ENCODE results near the gene ITFG2. TPM values are rescaled to one million over a fixed set of nuclear protein-coding genes. Genes with fewer than 3 reads are reported as not detected.

ITFG2 gene
- total RNA-seq, 4 donors from 2014 or later = 29.5 to 90.6 (median 48.4) TPM

DNA sequence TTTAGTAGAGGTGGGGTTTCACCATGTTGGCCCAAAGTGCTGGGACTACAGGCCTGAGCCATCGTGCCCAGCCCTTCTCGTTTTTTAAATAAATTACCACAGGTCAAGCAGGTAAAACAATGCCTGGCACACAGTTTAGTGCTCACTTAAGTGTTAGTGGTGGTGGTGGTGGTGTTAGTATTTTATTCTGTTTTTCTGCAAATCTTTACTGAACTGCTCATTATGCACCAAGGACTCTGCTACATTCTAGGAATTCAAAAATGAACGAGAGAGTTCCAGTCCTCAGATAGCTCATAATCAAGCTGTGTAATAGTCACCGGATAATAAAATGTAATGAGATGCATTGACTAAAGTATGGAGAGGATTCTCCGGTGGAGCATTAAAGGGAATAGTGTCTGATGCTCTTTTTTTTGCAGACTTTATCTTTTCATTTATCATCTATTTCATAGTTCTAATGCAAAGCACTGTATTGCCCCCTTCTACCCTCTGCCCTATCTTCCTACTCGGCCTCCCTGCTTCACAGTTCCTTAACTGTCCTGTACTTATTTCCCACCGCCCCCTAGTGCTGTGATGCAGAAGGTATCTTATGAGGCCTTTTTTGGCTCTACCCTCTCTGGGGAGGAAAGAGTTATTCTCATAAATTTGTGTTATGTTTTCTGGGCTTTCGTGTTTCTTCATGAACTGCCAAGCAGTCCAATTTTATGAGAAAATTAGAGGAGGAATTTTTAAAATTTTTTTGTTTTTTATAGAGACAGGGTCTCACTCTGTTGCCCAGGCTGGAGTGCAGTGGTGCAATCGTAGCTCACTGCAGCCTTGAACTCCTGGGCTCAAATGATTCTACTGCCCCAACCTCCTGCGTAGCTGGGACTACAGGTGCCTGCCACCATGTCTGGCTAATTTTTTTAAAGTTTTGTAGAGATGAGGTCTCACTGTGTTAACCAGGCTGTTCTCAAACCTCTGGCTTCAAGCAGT is 1.0 kb downstream of the ITFG2 start:
- 11 to 14% methylated on average over 8 to 10 of the region's 10 CpGs for WGBS, 2 donors (ENCODE audit: low coverage in 1 of 2)
- in situ Hi-C loops (cut with MboI; ENCODE audit: low pct_ligation_motif_present in 1 of 4, low pct_unique_long_range_greater_than_20kb in 1 of 4, low sequenced_read_pairs in 3 of 4) (no loop called here), intact Hi-C loops (cut with DNase I; ENCODE audit: low total_unique reads) (no loop called here)
- Histone ChIP-seq H3K27ac (peak overlapping the region; percentile 89 to 95 (median 91)), H3K4me3 (peak overlapping the region; percentile 48 to 91 (median 68)), H3K27me3 (no peaks in the 10 kb centered on the region), H3K9me3 (no peaks in the 10 kb centered on the region), H3K4me1 (peaks cover 13 to 29% (median 14%) of the 10 kb centered on the region in 4 donors), H3K36me3 (peaks cover 0 to 12% (median 5%) of the 10 kb centered on the region in 4 donors)
- TF ChIP-seq, protein P1, sequence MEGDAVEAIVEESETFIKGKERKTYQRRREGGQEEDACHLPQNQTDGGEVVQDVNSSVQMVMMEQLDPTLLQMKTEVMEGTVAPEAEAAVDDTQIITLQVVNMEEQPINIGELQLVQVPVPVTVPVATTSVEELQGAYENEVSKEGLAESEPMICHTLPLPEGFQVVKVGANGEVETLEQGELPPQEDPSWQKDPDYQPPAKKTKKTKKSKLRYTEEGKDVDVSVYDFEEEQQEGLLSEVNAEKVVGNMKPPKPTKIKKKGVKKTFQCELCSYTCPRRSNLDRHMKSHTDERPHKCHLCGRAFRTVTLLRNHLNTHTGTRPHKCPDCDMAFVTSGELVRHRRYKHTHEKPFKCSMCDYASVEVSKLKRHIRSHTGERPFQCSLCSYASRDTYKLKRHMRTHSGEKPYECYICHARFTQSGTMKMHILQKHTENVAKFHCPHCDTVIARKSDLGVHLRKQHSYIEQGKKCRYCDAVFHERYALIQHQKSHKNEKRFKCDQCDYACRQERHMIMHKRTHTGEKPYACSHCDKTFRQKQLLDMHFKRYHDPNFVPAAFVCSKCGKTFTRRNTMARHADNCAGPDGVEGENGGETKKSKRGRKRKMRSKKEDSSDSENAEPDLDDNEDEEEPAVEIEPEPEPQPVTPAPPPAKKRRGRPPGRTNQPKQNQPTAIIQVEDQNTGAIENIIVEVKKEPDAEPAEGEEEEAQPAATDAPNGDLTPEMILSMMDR (IDR thresholded peaks at IDR 0.05) = peak; percentile 55 to 80 (median 58)
- no peak for TF ChIP-seq POLR2A (IDR thresholded peaks at IDR 0.05)
- peak; percentile 55 for DNase-seq

DNA sequence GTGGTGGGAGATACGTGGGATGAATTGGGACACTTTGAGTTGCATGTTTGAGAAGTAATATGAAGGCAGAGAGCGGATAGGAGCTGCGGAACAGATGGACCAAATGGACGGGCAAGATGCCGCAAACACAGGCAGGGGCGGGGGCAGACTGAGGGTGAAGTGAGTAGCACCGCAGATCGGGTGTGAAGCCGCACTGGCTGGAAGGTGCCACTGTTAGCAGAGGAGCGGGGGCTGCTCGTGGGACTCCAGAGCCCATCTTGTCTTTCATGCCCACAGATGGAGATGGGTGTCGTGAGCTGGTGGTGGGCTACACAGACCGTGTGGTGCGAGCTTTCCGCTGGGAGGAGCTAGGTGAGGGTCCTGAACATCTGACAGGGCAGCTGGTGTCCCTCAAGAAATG is 7.3 kb downstream of the ITFG2 start:
- Histone ChIP-seq H3K27ac (no peak overlapping the region), H3K27me3 (no peaks in the 10 kb centered on the region), H3K4me3 (no peak overlapping the region), H3K9me3 (no peaks in the 10 kb centered on the region), H3K4me1 (peaks cover 0 to 4% (median 0%) of the 10 kb centered on the region in 4 donors), H3K36me3 (peaks cover 0 to 48% (median 20%) of the 10 kb centered on the region in 4 donors)
- WGBS, 2 donors (ENCODE audit: low coverage in 1 of 2) = 94 to 100% methylated on average over 5 to 15 of the region's 15 CpGs
- in situ Hi-C loops (cut with MboI; ENCODE audit: low pct_ligation_motif_present in 1 of 4, low pct_unique_long_range_greater_than_20kb in 1 of 4, low sequenced_read_pairs in 3 of 4) = no loop called here
- intact Hi-C loops (cut with DNase I; ENCODE audit: low total_unique reads) = no loop called here
- DNase-seq = no peak
- no peak for TF ChIP-seq EP300 (IDR thresholded peaks at IDR 0.05; ENCODE audit: low read depth)
- TF ChIP-seq POLR2A (IDR thresholded peaks at IDR 0.05) = no peak
- no peak for TF ChIP-seq POLR2AphosphoS5 (IDR thresholded peaks at IDR 0.05)
- TF ChIP-seq, protein P1 (IDR thresholded peaks at IDR 0.05) = no peak

DNA sequence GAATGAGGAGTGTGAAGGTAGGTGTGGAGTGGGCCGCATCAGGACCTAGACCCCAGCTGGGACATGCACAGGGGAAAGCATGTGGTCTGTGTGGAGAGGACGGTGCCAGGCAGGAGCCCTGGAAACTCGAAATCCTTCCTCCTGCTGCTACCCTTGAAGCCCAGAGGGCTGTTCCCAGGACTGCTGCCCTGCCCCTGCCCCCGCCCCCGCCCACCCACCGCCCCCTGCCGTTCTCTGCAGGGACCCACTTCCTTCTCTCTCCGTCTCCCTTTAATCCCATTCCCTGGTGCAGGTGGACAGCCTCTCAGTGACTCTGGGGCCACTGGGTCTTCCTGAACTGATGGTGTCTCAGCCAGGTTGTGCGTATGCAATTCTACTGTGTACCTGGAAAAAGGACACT is 8.0 kb downstream of the ITFG2 start:
- intact Hi-C loops (cut with DNase I; ENCODE audit: low total_unique reads) (no loop called here), in situ Hi-C loops (cut with MboI; ENCODE audit: low pct_ligation_motif_present in 1 of 4, low pct_unique_long_range_greater_than_20kb in 1 of 4, low sequenced_read_pairs in 3 of 4) (no loop called here)
- peaks cover 0 to 54% (median 23%) of the 10 kb centered on the region in 4 donors for H3K36me3 ChIP-seq
- WGBS, 2 donors (ENCODE audit: low coverage in 1 of 2) = 60 to 92% methylated on average over 1 to 9 of the region's 9 CpGs
- no peaks in the 10 kb centered on the region for H3K27me3 ChIP-seq
- TF ChIP-seq EP300 (IDR thresholded peaks at IDR 0.05; ENCODE audit: low read depth) = no peak
- TF ChIP-seq POLR2AphosphoS5 (IDR thresholded peaks at IDR 0.05) = no peak
- TF ChIP-seq, protein P1 (IDR thresholded peaks at IDR 0.05) = no peak
- TF ChIP-seq POLR2A (IDR thresholded peaks at IDR 0.05) = no peak
- no peak overlapping the region for H3K4me3 ChIP-seq
- H3K27ac ChIP-seq = no peak overlapping the region
- no peak for DNase-seq
- H3K9me3 ChIP-seq = no peaks in the 10 kb centered on the region
- H3K4me1 ChIP-seq = no peaks in the 10 kb centered on the region

DNA sequence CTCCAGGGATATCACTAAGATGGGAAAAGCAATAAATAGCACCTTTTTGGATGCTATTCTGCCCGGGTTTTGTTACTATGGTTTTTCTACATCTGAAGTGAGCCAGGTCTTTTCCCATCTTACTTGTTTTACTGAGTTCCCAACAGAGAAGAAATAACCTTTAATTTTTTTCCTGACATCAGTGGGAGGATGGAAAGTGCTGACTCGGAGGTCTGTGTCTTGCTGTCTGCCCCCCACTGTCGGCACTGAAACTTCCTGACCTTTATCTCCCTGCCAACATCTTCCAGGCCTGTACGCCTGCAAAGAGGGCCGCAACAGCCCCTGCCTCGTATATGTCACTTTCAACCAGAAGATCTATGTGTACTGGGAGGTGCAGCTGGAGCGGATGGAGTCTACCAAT is 11.0 kb downstream of the ITFG2 start:
- no peaks in the 10 kb centered on the region for H3K27me3 ChIP-seq
- in situ Hi-C loops (cut with MboI; ENCODE audit: low pct_ligation_motif_present in 1 of 4, low pct_unique_long_range_greater_than_20kb in 1 of 4, low sequenced_read_pairs in 3 of 4) (no loop called here), intact Hi-C loops (cut with DNase I; ENCODE audit: low total_unique reads) (no loop called here)
- TF ChIP-seq POLR2AphosphoS5 (IDR thresholded peaks at IDR 0.05) (no peak), POLR2A (IDR thresholded peaks at IDR 0.05) (no peak), EP300 (IDR thresholded peaks at IDR 0.05; ENCODE audit: low read depth) (no peak)
- TF ChIP-seq, protein P1 (IDR thresholded peaks at IDR 0.05) = no peak
- no peak overlapping the region for H3K4me3 ChIP-seq
- DNase-seq = no peak
- H3K4me1 ChIP-seq = no peaks in the 10 kb centered on the region
- no peak overlapping the region for H3K27ac ChIP-seq
- 70 to 72% methylated on average over 4 to 7 of the region's 7 CpGs for WGBS, 2 donors (ENCODE audit: low coverage in 1 of 2)
- H3K36me3 ChIP-seq = peaks cover 0 to 60% (median 28%) of the 10 kb centered on the region in 4 donors
- no peaks in the 10 kb centered on the region for H3K9me3 ChIP-seq
